ENCODE measurements around the gene PGGHG. TPM values are rescaled to one million over a fixed set of nuclear protein-coding genes. Genes with fewer than 3 reads are reported as not detected.
A peak's percentile ranks its signal among the peaks of the same experiment; 100 is the strongest.

PGGHG gene
- total RNA-seq, 1 donor from 2014 or later, result 20.5 TPM

DNA sequence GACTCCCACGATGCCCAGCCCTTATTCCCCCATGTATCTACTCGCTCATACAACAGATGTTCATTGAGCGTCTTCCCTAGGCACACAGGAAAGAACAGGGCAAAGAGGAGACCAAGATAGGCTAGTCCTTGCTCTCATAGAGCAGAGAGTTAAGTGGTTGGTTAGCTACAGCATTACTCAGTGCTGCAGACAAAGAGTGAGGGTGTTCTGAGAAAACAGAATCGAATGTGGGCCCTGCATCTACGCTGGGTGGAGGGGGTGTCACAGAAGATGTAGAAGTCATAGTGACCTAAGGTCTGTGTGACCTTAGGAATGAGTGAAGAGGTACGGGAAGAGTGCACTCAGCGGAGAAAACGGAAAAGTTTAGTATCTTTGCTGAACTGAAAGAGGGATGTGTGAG is 39.9 kb upstream of the PGGHG start:
- Histone ChIP-seq H3K79me2 (ENCODE audit: low read depth) (no peaks in the 10 kb centered on the region), H3K4me1 (no peaks in the 10 kb centered on the region), H3F3A (ENCODE audit: low read depth) (peaks cover 10% of the 10 kb centered on the region), H3K4me3 (no peak overlapping the region), H2AFZ (replicated peaks) (no peak overlapping the region), H3K9ac (no peak overlapping the region), H3K4me2 (no peak overlapping the region), H3K9me3 (ENCODE audit: low read depth) (no peaks in the 10 kb centered on the region), H3K27ac (no peak overlapping the region), H3K27me3 (no peaks in the 10 kb centered on the region), H4K20me1 (ENCODE audit: low read depth) (no peaks in the 10 kb centered on the region), H3K36me3 (no peaks in the 10 kb centered on the region)
- TF ChIP-seq, protein P1, sequence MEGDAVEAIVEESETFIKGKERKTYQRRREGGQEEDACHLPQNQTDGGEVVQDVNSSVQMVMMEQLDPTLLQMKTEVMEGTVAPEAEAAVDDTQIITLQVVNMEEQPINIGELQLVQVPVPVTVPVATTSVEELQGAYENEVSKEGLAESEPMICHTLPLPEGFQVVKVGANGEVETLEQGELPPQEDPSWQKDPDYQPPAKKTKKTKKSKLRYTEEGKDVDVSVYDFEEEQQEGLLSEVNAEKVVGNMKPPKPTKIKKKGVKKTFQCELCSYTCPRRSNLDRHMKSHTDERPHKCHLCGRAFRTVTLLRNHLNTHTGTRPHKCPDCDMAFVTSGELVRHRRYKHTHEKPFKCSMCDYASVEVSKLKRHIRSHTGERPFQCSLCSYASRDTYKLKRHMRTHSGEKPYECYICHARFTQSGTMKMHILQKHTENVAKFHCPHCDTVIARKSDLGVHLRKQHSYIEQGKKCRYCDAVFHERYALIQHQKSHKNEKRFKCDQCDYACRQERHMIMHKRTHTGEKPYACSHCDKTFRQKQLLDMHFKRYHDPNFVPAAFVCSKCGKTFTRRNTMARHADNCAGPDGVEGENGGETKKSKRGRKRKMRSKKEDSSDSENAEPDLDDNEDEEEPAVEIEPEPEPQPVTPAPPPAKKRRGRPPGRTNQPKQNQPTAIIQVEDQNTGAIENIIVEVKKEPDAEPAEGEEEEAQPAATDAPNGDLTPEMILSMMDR (IDR thresholded peaks at IDR 0.05), result no peak
- Mint-ChIP-seq H3K4me1 (no peaks in the 10 kb centered on the region), H3K4me3 (no peak overlapping the region), H3K36me3 (peaks cover 40% of the 10 kb centered on the region), H3K9me3 (no peaks in the 10 kb centered on the region), H3K27me3 (ENCODE audit: insufficient read depth, low read depth) (peaks cover 2% of the 10 kb centered on the region), H3K27ac (no peak overlapping the region)
- DNase-seq (ENCODE audit: low spot score), result no peak

DNA sequence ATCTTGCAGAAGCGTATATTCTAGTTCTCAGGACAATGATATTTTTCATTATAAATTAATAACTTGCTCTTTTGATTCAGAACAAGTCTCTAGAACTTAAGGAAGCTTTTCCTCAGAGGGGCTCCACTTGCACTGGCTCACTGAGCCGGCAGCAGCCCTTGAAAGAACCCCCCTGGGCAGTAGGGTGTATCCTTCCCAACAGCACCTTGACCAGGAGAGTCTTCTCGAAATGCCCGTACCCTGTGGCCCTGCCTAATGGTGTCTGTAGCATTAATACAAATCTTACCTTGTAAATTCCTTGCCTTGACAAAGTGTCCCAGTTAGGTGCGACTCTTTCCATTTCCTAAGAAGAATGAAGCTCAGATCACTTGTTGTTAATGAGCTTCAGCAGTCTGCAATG is 38.7 kb upstream of the PGGHG start:
- DNase-seq (ENCODE audit: low spot score), result no peak
- peaks cover 2% of the 10 kb centered on the region for H3K27me3 Mint-ChIP-seq (ENCODE audit: insufficient read depth, low read depth)
- H2AFZ ChIP-seq (replicated peaks), result no peak overlapping the region
- no peak overlapping the region for H3K9ac ChIP-seq
- TF ChIP-seq, protein P1 (IDR thresholded peaks at IDR 0.05), result no peak
- no peak for TF ChIP-seq EZH2phosphoT487 (IDR thresholded peaks at IDR 0.05)
- TF ChIP-seq EZH2 (IDR thresholded peaks at IDR 0.05), result no peak
- H3K4me2 ChIP-seq, result no peak overlapping the region
- H3K27ac ChIP-seq, result no peak overlapping the region
- H3K36me3 Mint-ChIP-seq, result peaks cover 38% of the 10 kb centered on the region
- no peaks in the 10 kb centered on the region for H3K79me2 ChIP-seq (ENCODE audit: low read depth)
- H3K27ac Mint-ChIP-seq, result no peak overlapping the region
- H3F3A ChIP-seq (ENCODE audit: low read depth), result peaks cover 10% of the 10 kb centered on the region
- H3K9me3 ChIP-seq (ENCODE audit: low read depth), result no peaks in the 10 kb centered on the region
- H3K9me3 Mint-ChIP-seq, result no peaks in the 10 kb centered on the region
- H3K4me1 ChIP-seq, result no peaks in the 10 kb centered on the region
- no peak overlapping the region for H3K4me3 Mint-ChIP-seq
- H4K20me1 ChIP-seq (ENCODE audit: low read depth), result no peaks in the 10 kb centered on the region
- no peaks in the 10 kb centered on the region for H3K4me1 Mint-ChIP-seq
- no peaks in the 10 kb centered on the region for H3K36me3 ChIP-seq
- H3K4me3 ChIP-seq, result no peak overlapping the region
- no peaks in the 10 kb centered on the region for H3K27me3 ChIP-seq

GRCh38 chr11:250740-251299 is 38.1 kb upstream of the PGGHG start:
- no peaks in the 10 kb centered on the region for H3K79me2 ChIP-seq (ENCODE audit: low read depth)

More at GRCh38 chr11:250740-251299, 38.1 kb upstream of the PGGHG start:
- H3K4me3 Mint-ChIP-seq, result no peak overlapping the region
- H4K20me1 ChIP-seq (ENCODE audit: low read depth), result no peaks in the 10 kb centered on the region
- no peaks in the 10 kb centered on the region for H3K27me3 ChIP-seq
- H3K9me3 ChIP-seq (ENCODE audit: low read depth), result no peaks in the 10 kb centered on the region
- no peaks in the 10 kb centered on the region for H3K4me1 ChIP-seq
- H3K4me1 Mint-ChIP-seq, result no peaks in the 10 kb centered on the region
- no peak overlapping the region for H3K4me3 ChIP-seq
- no peaks in the 10 kb centered on the region for H3K36me3 ChIP-seq
- H3F3A ChIP-seq (ENCODE audit: low read depth), result peaks cover 10% of the 10 kb centered on the region
- H3K9ac ChIP-seq, result no peak overlapping the region
- peaks cover 38% of the 10 kb centered on the region for H3K36me3 Mint-ChIP-seq
- H3K27ac ChIP-seq, result no peak overlapping the region
- peak; percentile 73 for DNase-seq (ENCODE audit: low spot score)
- no peak overlapping the region for H3K27ac Mint-ChIP-seq
- H3K9me3 Mint-ChIP-seq, result no peaks in the 10 kb centered on the region
- no peak overlapping the region for H3K4me2 ChIP-seq
- no peak overlapping the region for H2AFZ ChIP-seq (replicated peaks)
- TF ChIP-seq EZH2 (IDR thresholded peaks at IDR 0.05) (no peak), EZH2phosphoT487 (IDR thresholded peaks at IDR 0.05) (no peak)
- TF ChIP-seq, protein P1 (IDR thresholded peaks at IDR 0.05), result peak; percentile 82
- H3K27me3 Mint-ChIP-seq (ENCODE audit: insufficient read depth, low read depth), result peaks cover 2% of the 10 kb centered on the region
